ENCODE results near the gene ASPG.
"Not testable (repeated sequence)": the region's sequence is repeated elsewhere in the genome, so short reads cannot be mapped to it uniquely, and the experiment has no call there.

Gene ASPG

GRCh38 chr14:104150136-104151025 lies 64.9 kb downstream of the ASPG start:
- no peak for DNase-seq

GRCh38 chr14:104151026-104151381 lies 65.5 kb downstream of the ASPG start:
- no peak for DNase-seq

- no peak for DNase-seq
Measured at GRCh38 chr14:104151566-104152245, 66.2 kb downstream of the ASPG start.

GRCh38 chr14:104152246-104152575 lies 66.7 kb downstream of the ASPG start:
- no peak for DNase-seq

- DNase-seq = no peak
Measured at GRCh38 chr14:104152686-104153393, 67.3 kb downstream of the ASPG start.

- DNase-seq = not testable (repeated sequence)
Measured at GRCh38 chr14:104153394-104153755, 67.9 kb downstream of the ASPG start.

- no peak for DNase-seq
Measured at GRCh38 chr14:104154246-104154645, 68.7 kb downstream of the ASPG start.

GRCh38 chr14:104155513-104155912 lies 70.0 kb downstream of the ASPG start:
- no peak for DNase-seq

- no peak for DNase-seq
Measured at GRCh38 chr14:104156142-104156541, 70.6 kb downstream of the ASPG start.

- DNase-seq = no peak
Measured at GRCh38 chr14:104157016-104157928, 71.8 kb downstream of the ASPG start.

- no peak for DNase-seq
Measured at GRCh38 chr14:104158827-104159798, 73.6 kb downstream of the ASPG start.

- no peak for DNase-seq
Measured at GRCh38 chr14:104159990-104160389, 74.5 kb downstream of the ASPG start.

- DNase-seq = no peak
Measured at GRCh38 chr14:104161602-104162367, 76.3 kb downstream of the ASPG start.

- no peak for DNase-seq
Measured at GRCh38 chr14:104162495-104162894, 77.0 kb downstream of the ASPG start.

- no peak for DNase-seq
Measured at GRCh38 chr14:104163541-104163940, 78.0 kb downstream of the ASPG start.

GRCh38 chr14:104164041-104164440 lies 78.5 kb downstream of the ASPG start:
- no peak for DNase-seq

GRCh38 chr14:104164512-104164911 lies 79.0 kb downstream of the ASPG start:
- DNase-seq = no peak
